Measurements from ENCODE around the gene WFDC5.

DNA sequence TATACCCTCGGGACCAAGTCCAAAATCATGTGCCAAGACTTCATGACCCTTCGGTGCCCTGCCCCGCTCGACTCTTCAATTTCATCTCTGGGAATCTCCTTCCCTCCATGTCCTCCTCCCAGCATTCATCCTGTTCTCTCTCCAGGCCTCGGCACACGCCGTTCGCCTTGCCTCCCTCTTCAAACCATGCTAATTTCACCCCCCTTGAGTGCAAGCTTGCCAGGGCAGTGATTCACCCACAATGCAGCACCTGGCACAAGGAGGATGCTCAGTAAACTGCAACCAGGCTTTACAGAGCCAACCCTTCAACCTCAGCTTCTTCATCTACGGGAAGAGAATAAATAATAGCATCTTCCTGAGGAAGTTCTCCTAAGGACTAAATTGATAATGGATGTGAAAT, 18.2 kb downstream of the WFDC5 start:
- TF ChIP-seq, protein P1, sequence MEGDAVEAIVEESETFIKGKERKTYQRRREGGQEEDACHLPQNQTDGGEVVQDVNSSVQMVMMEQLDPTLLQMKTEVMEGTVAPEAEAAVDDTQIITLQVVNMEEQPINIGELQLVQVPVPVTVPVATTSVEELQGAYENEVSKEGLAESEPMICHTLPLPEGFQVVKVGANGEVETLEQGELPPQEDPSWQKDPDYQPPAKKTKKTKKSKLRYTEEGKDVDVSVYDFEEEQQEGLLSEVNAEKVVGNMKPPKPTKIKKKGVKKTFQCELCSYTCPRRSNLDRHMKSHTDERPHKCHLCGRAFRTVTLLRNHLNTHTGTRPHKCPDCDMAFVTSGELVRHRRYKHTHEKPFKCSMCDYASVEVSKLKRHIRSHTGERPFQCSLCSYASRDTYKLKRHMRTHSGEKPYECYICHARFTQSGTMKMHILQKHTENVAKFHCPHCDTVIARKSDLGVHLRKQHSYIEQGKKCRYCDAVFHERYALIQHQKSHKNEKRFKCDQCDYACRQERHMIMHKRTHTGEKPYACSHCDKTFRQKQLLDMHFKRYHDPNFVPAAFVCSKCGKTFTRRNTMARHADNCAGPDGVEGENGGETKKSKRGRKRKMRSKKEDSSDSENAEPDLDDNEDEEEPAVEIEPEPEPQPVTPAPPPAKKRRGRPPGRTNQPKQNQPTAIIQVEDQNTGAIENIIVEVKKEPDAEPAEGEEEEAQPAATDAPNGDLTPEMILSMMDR (IDR thresholded peaks at IDR 0.05) = no peak
- no peak for TF ChIP-seq POLR2A (IDR thresholded peaks at IDR 0.05)

Measured in thyroid gland (tissue), 4 donors.